SIG-M5 treated with dmso at 0.1 percent for 504 hours (cell line): ENCODE results near the gene SELENON.
A peak's percentile ranks its signal among the peaks of the same experiment; 100 is the strongest.
"Not testable (repeated sequence)": the region's sequence is repeated elsewhere in the genome, so short reads cannot be mapped to it uniquely, and the experiment has no call there.

Experiments used
- DNase-seq: peaks from one replicate; lab custom pipeline; 2025; ENCODE audit not compliant: unreplicated experiment; lab: John Stamatoyannopoulos, UW

Gene SELENON

DNA sequence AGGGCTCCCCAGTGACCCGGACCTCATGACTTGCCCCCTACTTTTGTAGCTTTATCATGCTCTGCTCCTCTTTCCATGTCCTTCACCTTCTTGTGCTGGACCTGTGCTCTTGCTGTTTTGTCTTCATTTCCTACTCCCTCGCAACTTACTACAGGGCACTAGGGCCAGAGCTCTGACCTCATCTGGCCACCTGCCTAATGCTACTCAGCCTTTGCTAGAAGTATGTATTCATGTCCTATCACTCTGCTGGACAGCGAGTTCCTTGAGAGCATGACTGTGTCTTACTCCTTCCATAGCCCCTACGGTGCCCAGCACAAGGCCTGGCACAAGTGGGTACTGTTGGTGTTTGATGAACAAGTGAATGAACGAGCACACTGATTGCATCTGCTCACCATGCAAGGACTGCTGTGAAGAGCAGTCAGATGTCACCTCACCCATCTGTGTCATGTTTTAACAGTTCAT, 21.7 kb downstream of the SELENON start:
- DNase-seq, result no peak

DNA sequence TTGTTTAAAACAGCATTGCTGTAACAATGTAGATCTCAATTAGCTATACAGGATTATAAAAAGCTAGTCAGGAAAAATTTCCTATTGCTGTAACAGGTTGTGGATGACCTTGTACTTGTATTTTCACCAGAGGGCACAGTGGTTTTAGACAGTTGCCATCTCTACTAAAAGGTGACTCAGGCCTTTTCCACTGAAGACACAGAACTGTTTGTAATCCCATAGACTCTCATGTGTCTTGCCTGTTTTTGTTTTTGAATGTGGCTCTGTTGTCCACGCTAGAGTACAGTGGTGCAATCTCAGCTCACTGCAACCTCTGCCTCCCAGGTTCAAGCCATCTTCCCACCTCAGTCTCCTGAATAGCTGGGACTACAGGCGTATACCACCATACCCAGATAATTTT, 25.6 kb downstream of the SELENON start:
- DNase-seq, result no peak

DNA sequence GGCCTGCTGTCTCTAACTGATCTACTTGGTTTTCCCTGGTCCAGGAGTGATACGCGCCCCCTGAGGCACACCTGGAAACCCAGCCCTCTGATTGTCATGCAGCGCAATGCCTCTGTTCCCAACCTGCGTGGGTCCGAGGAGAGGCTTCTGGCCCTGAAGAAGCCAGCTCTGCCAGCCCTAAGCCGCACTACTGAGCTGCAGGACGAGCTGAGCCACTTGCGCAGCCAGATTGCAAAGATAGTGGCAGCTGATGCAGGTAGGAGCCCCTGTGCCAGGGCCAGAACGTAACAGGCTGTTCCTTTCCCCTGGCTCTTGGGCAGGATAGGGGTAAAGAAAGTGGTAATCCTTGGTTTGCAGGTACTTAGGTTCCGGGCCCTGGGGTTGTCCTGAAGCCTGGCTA, 26.6 kb downstream of the SELENON start:
- no peak for DNase-seq

DNA sequence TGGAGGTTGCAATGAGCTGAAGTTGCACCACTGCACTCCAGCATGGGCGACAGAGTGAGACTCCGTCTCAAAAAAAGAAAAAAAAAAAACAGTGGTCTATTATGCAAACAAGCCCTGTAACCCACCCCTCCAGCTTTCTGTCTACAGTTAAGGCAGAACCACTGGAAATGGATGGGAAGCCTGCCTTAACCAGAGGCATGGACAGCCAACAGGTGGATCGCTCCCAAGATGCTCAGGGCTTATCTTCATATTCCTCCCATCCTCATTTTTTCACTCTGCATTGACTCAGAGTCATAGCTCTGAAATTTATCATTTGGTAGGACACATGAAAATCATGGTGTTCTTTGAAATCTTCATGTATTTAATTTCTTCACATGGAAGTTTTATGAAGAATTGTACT, 28.5 kb downstream of the SELENON start:
- no peak for DNase-seq

DNA sequence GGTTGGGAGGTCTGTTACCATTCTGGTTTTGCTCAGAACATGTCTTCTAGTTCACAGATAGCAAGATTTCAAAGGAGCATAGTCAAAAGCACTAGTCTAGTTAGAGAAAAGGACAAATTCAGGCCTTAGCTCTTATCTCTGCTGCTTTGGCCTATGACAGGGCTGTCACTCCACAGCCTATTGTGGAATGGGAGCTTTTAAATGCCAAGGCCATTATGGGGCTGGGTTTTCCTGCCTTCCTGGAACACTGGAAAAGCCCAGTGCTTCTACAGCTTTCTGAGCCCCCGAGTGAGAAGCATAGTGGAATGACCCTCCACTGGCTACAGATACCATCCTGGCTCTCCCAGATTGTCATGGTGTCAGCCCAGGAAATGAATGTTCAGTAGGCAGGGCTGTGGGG, 29.1 kb downstream of the SELENON start:
- DNase-seq, result no peak

DNA sequence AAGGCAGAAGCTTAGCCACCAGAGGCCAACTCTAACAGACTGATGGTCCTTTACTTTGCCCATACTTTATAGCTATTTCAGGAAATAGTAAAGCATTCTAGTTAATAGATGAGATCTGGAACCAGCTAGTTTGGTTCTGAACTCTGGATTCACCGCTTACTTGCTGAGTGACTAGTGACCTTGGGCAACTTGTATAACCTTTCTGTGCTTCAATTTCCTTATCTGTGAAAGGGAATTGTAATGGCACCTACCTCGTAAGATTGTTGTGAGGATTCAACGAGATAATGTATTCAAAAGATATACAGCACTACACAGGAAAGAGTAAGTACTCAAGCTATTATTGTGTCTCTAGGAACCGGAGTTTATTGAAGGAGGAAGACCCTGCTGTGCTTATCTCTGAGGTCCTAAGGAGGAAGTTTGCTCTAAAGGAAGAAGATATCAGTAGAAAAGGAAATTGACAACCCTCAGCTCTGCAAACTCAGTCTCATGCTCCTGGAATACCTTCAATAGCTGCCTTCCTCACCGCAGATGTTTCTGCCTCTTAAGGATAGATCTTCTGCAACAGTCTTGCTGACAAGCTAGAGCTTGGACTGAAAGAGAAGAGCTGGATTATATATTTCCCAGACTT, 31.7 kb downstream of the SELENON start:
- no peak for DNase-seq

DNA sequence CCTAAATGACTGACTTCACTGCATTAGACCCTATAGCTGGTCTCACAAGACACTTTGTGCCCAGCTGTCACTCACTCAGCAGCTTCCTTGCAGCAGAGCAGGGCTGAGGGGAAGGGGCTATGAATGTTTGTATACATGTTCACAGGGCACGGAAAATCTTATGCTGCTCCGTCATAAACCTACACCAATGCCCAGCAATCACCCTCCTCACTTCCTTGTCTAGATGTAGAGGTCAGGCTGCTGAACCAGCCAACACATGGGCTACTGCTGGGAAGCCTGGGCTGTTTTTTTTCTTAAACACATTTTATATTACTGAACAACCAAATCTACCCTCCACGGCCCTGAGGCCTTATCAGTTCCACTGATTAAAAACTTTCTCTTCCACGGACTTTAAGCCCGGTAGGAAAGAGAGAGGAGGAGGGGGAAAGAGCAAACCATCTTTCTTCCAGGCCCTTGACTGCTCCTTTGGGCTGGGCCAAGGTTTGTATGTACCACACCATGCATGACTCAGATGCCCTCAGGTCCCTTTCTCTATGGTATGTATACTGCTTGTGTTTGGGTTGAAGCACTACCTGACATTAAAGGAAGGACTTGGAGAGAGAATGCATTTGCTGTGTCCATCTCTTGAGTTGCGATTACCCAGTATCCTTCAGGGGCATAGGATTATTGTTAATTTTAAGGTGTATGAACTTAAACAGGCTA, 32.5 kb downstream of the SELENON start:
- DNase-seq, result no peak

DNA sequence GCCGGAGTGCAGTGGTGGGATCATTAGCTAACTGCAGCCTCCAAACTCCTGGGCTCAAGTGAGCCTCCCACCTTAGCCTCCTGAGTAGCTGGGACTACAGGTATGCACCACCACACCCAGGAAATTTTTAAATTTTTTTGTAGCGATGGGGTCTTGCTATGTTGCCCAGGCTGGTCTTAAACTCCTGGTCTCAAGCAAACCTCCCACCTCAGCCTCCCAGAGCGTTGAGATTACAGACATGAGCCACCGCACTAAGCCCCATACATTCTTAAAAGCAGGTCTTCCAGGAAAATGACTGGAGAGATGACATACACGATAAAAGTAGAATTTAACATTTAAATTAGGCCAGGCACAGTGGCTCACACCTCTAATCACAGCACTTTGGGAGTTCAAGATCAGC, 33.2 kb downstream of the SELENON start:
- no peak for DNase-seq

DNA sequence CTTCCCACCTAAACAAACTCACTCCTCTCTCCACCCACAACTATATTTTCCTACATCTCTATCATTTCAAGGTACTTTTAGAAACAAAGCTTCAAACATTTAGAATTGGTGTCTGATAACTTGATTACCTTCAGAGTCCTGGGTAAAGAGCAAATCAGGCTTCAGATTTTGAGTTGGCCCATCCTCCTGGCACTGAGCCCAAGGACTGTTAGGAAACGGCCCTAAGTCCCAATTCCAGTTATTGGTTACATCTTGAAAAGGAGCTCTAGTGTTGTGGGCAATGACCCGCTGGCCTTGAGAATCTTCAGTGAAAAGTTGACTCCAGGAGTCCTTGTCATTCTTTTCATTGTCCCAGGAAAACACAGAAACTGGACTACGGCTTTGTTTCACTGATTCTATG, 34.9 kb downstream of the SELENON start:
- no peak for DNase-seq

DNA sequence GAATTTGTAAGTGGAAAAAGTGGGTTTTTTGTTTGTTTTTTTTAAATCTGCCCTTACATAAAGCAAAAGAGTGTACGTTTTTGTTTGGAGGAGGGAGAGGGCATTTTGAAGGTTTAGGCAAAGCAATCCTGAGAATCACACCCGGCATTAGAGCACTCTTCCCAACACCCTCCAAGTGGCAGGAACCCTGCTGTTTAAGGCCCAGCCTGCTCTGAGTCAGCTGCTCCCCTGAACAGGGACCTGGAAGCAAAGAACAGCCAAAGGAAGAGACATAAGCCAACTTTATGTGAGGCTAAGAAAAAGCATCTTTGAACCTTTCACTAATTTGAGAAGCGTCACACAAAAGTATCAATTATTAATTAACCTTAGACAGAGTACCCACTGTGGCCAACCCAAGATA, 36.7 kb downstream of the SELENON start:
- DNase-seq, result no peak

DNA sequence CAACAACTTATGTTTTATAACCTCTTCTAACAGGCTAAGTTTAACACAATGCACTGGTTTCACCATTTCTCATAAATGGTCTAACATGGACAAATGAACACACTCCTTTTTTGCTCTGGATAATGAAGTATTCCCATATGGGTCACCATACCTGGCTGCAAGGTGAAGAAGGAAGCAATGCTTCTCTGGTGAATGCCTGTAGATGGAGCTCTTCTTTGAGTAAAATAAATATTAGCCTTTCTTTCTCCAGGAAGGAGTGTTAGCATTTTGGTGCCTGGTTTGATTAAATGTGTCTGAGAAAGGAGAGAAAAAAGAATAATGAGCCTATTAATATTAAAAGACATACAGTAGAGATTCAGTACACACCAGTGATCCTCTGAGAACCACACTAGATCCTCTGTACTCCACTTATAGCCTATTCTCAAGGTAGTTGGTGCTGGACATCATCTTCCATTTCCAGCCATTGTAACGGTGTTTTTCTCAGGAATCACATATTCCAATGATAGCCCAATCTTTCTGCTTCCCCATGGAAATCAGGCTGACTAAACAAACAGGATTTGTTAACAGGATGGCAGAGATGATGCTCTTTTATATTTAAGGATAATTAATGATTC, 37.4 kb downstream of the SELENON start:
- no peak for DNase-seq

DNA sequence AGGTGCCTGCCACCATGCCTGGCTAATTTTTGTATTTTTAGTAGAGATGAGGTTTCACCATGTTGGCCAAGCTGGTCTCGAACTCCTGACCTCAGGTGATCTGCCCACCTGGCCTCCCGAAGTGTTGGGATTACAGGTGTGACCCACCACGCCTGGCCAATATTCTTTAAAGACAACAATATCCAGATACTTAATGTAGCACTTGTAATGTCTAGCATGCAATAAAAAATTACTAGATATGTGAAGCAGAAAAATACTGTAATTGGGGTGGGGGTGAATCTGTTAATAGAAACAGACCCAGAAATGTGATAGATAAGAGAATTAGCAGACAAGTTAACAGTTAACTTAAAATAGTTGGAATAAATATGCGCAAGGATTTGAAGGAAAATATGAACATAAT, 39.8 kb downstream of the SELENON start:
- DNase-seq, result not testable (repeated sequence)

DNA sequence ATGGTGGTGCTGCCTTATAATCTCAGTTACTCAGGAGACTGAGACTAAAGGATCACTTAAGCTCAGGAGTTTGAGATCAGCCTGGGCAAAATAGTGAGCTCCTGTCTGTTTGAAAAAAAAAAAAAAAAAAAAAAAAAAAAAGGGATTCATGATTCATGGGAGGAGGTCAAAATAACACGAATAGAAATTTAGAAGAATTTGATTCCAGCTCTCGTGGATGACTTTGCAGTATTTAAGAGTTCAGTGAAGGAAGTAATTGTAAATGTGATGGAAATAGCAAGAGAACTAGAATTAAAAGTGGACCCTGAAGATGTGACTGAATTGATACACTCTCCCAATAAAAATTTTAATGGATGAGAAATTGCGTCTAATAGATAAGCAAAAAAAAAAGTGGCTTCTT, 43.5 kb downstream of the SELENON start:
- no peak for DNase-seq

DNA sequence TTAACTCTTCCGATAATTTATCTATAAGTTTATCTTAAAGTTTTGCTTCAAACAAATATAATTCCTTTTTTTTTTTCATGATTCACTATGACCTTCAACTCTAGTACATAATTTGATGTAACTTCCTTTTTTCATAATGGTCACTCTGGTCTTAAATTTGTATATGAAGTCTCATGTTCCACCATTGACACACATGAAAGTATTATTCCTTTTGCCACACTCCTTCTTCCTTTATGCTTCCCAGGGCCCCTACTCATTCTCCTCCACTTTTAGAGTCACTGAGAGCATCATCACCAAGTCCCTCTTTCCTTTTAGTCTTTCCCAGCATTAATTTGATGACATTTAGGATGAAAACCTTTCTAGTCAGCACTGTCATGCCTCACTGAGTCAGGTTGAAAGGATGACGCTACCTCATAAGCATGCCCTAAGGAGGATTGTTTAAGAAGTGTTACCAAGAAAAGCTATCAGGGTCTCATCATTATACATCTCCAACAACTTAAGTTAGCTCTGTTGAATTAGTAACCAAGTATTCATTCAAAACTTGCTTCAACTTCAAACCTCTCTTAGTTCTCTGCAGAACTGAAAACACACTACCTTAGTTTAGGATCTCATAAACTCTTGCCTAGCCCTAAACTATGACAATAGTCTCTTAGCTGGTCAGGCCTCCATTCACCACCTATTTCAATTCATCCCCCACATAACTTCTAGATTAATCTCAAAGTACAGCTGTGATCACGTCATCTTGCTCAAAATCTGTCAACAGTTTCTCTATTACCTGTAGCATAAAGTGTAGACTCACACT, 44.7 kb downstream of the SELENON start:
- no peak for DNase-seq

DNA sequence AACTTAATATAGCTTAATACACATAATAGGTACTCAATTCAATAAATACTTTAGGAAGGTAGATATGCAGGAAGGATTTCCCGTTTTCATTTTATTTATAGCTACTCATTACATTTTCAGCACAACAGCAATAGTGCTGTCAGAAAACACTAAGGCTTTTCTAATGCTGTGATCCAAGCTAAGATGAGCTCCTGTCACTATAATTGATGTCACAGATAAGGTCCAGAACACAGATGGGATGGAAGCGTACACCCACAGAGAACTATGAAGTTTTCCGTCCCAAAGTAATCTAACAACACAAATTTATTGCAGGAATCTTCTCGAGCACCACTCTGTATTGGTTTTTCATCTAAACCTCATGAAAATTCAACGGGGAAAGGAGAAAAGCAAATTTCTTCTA, 45.7 kb downstream of the SELENON start:
- DNase-seq, result no peak

DNA sequence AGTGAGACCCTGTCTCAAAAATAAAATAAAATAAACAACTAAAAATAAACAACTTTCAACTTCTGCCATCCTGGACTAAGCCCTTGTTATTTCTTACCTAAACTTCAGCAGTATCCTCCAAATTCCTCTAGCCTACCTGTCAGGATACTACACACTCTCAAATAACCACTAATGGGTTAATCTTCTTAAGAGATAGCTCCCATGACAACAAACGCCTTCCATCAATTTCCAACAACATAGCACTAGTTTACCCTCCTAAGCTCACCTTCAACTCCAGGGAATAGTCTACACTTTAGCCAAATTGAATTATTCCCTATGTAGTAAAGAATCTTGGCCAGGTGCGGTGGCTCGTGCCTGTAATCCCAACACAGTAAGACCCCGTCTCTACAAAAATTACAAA, 47.9 kb downstream of the SELENON start:
- DNase-seq, result no peak

DNA sequence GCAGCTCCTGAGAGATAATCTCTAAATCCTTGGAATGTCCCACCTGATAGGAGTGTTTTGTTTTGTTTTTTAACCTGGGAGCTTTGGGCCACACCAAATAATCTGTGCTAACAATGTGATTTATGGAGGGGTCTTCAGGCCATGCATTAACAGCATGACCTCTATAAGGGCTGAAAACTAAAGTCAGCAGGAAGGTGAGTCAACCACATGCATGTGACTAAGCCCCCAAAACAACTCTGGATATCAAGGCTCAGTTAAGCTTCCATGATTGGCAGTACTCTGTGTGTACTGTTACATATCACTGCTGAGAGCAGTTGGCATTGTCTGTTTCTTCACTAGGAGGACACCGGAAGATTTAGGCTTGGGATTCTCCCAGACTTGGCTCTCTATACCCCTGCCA, 48.5 kb downstream of the SELENON start:
- DNase-seq, result no peak

DNA sequence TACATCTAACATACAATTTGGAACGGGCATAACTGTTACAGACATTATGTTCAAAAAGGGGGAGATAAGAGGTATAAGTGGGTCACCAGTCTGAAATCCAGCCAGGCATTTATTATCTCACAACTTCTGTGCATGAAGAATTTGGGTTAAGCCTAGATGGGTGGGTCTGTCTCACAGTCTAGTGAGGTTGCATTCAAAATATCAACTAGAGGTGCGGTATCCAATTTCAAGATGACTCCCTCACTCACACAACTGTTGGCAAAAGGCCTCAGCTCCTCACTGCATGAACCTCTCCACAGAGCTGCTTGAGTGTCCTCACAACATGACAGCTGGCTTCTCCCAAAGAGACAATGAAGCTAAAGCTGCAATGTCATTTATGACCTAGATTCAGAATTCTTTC, 54.6 kb downstream of the SELENON start:
- no peak for DNase-seq

DNA sequence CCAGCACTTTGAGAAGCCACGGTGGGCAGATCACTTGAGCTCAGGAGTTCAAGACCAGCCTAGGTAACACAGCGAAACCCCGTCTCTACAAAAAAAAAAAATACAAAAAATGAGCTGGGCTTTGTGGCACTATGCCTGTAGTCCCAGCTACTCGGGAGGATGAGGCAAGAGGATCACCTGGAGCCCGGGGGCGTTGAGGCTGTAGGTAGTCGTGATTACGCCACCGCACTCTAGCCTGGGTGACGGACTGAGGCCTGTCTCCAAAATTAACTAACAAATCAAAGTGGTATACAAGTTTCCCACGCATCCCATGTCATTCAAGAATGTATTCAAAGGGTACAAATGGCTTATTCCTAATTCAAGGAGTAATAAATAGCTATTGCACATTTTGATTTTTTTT, 56.9 kb downstream of the SELENON start:
- DNase-seq, result no peak

DNA sequence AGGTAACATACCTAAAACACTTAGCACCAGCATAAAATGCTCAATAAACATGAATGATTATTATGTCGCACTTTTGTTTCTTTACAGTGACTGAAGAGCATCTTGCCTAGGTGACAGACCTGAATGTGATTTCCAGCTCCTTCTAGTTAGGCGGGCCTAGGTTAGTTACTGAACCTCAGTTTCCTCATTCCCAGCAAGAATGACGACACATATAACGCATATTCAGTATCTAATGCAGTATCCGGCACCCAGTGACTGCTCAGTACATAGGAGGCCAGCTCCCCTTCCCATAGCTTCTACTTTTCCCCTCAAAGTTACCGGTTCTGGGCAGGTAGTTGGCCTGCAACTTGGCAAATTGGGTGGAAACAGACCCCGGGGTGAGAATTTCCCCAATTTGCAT, 58.5 kb downstream of the SELENON start:
- DNase-seq, result peak; percentile 60

DNA sequence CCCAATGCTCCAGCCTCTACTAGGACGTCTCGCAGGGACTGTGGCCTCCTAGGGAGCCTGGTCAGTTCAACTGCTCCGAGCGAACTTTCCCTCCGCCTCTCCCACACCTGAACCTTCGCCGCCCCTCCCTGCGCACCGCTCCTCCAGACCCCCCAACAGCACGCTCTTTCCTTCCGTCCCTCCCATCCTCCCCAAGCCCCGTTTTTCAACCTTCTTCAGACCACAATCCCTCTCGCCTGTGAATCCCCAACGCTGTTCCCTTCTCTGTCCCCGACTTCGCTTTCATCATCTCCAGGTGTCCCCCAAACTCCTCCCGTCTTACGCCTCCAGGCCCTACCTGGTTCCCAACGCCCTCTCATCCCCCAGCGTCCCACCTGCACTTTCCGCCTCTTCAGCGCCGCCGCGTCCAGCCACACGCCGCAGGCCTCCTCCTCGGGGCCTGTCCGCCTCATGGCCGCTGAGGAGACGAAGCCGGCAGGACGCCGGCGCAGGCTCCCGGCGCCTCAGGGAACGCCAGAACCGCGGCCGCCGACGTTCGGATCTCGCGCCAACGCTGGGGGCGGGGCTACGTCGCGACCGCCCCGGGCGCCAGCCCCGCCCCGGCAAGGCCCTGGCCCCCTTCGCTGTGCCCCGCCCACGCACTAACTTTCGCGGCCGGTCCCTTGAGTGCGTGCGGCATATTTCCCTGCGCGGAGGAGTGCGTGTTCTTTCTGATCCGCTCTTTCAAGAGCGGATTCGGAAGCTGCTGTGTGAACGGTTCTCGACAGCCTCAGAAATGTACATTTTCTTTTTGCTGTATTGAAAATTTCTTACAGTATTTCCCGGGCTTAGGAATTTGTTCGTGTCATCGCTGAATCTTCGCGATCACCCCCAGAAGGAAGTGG, 59.2 kb downstream of the SELENON start, which contains the start of gene AUNIP:
Gene AUNIP (minus strand): TSS at position 552 of the 884 bp plus-strand sequence. CDS start 100 bp downstream, at position 452.
- peak; percentile 78 for DNase-seq
